GM21515 (cell line): Measurements from ENCODE around the gene CNOT6L.

Source experiments
- ATAC-seq: cut with Tn5 transposase; IDR thresholded peaks from one replicate; pipeline ENCODE4 v1.9.1; 2021; ENCODE audit not compliant: unreplicated experiment

The CNOT6L gene

GRCh38 chr4:77713884-77714283, 105.3 kb downstream of the CNOT6L start:
- no peak for ATAC-seq

GRCh38 chr4:77712675-77713074, 106.5 kb downstream of the CNOT6L start:
- ATAC-seq = no peak

- no peak for ATAC-seq
Measured at GRCh38 chr4:77711469-77711868, 107.7 kb downstream of the CNOT6L start.

GRCh38 chr4:77710684-77711083, 108.5 kb downstream of the CNOT6L start:
- ATAC-seq = no peak

GRCh38 chr4:77710059-77710458, 109.1 kb downstream of the CNOT6L start:
- ATAC-seq = no peak

GRCh38 chr4:77706717-77707116, 112.5 kb downstream of the CNOT6L start:
- no peak for ATAC-seq

GRCh38 chr4:77703666-77704065, 115.5 kb downstream of the CNOT6L start:
- ATAC-seq = no peak

- ATAC-seq = no peak
Measured at GRCh38 chr4:77701121-77701520, 118.0 kb downstream of the CNOT6L start.

GRCh38 chr4:77699731-77700210, 119.4 kb downstream of the CNOT6L start:
- no peak for ATAC-seq

GRCh38 chr4:77697860-77698590, 121.1 kb downstream of the CNOT6L start:
- no peak for ATAC-seq

GRCh38 chr4:77695774-77696173, 123.4 kb downstream of the CNOT6L start:
- ATAC-seq = no peak

- no peak for ATAC-seq
Measured at GRCh38 chr4:77692847-77693432, 126.2 kb downstream of the CNOT6L start.

GRCh38 chr4:77681792-77682191, 137.4 kb downstream of the CNOT6L start:
- no peak for ATAC-seq

GRCh38 chr4:77676842-77677241, 142.3 kb downstream of the CNOT6L start:
- ATAC-seq = no peak

- ATAC-seq = no peak
Measured at GRCh38 chr4:77671051-77671450, 148.1 kb downstream of the CNOT6L start.

- no peak for ATAC-seq
Measured at GRCh38 chr4:77669946-77670590, 149.1 kb downstream of the CNOT6L start.

- ATAC-seq = no peak
Measured at GRCh38 chr4:77665381-77666069, 153.6 kb downstream of the CNOT6L start.
